Measurements from ENCODE around the gene PLK4.
"Not testable (repeated sequence)": the region's sequence is repeated elsewhere in the genome, so short reads cannot be mapped to it uniquely, and the experiment has no call there.

- not testable (repeated sequence) for TF ChIP-seq CTCF, EP300 (IDR thresholded peaks at IDR 0.05)
Observed at GRCh38 chr4:127931836-127932235, 51.1 kb downstream of the PLK4 start.

All from stomach (tissue), 4 donors.